Measurements from ENCODE around the gene EGLN1. TPM values are rescaled to one million over a fixed set of nuclear protein-coding genes. Genes with fewer than 3 reads are reported as not detected.

Gene EGLN1
- 41.2 and 44.2 TPM in 2 replicates for total RNA-seq

DNA sequence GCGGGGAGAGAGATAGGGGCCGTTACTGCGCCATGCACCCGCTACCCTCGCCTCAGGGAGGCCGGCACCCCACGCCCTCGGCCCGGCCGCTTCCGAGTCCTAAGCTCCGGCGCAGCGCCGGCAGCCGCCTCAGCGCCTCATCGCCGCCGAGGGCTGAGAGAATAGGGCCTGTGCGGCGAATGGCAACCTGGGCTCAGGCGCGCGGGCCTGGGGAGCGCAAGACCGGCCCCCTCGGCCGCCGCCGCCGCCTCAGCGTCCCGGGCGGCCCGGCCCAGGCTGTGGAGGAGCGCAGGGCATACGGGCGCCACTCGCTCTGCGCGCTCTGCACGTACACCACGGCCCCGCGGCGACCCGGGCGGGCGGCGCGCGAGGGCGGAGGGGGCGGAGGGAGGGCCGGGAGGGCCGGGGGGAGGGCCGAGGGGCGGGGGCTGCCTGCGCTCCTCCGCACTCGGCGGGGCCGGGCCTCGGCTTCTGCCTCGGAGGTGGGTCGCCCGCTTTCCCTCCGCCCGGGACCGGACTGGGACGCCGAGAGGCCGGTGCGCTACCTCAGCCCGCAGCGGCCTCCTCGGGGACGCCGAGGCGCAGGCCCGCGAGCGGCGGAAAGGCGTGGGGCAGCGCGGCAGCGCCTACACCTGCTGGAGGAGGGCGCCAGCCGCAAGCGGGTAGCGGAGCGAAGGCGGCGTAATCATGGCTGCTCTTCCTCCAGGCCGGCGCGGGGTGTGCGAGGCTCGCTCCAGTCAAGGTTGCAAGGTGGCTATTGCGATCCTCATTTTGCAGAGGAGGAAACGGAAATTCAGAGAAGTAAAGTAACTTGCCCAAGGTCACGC lies at the start of gene EGLN1:
TSS of gene EGLN1 (minus strand) at position 317 of the 827 bp plus-strand sequence. CDS start 399 bp downstream, outside the sequence.

DNA sequence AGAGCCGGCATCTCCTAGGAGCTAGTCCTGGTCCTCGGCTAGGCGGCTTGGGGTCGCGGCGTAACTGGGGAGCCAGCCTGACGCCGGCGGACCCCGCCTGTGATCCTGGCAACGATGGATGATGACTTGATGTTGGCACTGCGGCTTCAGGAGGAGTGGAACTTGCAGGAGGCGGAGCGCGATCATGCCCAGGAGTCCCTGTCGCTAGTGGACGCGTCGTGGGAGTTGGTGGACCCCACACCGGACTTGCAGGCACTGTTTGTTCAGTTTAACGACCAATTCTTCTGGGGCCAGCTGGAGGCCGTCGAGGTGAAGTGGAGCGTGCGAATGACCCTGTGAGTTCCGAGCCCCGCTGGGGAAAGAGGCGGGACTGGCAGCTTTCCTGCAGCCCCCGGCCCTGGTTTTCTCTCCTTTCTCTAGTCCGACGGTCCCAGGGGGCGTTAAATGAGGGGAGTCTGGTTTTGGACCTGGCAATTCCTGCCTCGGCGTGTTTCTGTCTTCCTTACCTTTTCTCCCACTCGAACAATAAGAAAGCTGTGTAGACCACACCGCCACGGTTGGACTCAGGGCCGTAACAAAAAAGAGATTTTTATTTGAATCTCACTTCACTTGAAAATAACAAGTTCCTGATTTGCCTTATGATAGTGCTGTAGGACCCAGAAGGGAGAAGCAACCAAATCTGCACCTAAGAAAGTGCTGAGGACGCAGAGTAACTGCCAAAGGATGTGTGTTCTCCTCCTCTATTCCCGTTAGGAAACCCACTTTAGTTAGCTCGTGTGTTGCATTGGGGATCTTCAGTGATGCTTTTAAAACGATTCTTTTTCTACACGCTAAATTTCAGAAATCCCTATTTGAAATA lies 83.6 kb downstream of the EGLN1 start, which contains the start of gene SPRTN:
TSS of gene SPRTN (plus strand) at position 24 of the 859 bp plus-strand sequence. CDS start at position 115, 91 bp downstream.

DNA sequence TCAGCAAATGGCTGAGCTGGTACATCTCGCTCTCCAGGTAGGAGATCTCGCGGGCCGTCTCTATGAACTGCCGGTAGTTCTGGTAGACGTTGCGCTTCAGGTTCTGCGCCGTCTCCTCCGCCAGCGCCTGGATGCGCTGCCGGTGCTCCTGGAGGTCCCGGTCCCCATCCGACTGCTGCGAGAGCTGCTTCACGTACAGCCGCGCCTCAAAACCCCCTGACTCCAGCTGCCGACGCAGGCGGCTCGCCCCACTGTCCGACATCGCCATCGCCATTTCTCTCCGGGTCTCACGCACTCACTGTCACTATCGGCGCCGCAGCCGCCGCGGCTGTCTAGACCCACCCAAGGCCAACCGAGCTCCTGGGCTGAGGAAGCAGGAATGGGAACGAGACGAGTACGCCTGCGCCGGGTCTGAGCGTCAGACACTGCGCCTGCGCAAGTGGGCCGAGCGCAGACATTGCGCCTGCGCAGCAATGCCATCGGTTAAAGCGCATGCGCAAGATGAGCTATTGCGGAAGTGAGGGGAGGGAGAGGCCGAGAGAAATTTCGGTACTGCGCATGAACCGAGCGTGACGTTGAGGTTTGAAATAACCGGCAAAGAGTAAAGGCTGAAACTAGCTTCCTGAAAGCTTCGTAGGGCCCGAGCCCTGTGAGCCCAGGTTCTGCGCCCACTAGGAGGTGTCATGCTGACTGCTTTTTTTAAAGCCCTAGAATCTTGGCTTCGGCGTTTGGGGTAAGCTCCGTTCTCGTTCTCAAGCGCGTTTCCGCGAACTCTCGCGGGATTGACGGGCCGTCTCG lies 84.4 kb downstream of the EGLN1 start, which contains the start of gene EXOC8:
TSS of gene EXOC8 (minus strand) at position 381 of the 798 bp plus-strand sequence. CDS start at position 274, 107 bp downstream.

Other genes with a start within 250 kb of the EGLN1 start
- gene GNPAT, start 181.1 kb downstream of the EGLN1 start, total RNA-seq: 27.8 and 55.7 TPM in 2 replicates
- gene EXOC8, start 84.4 kb downstream of the EGLN1 start, total RNA-seq: 17.1 and 25.6 TPM in 2 replicates
- 14.4 and 23.3 TPM in 2 replicates for gene SPRTN, start 84.0 kb downstream of the EGLN1 start, total RNA-seq
- gene TSNAX, start 106.4 kb upstream of the EGLN1 start, total RNA-seq: 28.2 and 45.5 TPM in 2 replicates
- 5.7 and 12.7 TPM in 2 replicates for gene DISC1, start 204.5 kb upstream of the EGLN1 start, total RNA-seq